ENCODE data around the gene DCDC2C.

DNA sequence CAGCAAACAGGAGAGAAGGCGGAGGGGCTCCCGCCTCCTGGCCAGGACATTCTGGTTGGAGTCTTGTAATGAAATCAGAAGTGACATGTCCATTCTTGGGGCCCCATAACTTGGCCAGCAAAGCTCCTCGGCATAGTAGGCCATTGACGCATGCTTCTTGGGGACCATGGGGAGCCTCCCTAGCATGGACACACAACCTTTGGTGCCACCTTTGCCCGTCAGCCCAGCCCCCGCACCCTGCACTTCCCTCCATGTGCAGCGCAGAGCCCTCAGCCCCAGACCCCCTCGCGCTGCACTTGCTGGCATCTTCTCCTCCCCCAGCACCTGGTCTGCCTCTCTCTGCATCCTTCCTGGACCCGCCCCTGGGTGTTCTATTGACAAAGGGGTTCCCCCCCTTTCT, 23.1 kb downstream of the DCDC2C start:
- TF ChIP-seq, protein P1, sequence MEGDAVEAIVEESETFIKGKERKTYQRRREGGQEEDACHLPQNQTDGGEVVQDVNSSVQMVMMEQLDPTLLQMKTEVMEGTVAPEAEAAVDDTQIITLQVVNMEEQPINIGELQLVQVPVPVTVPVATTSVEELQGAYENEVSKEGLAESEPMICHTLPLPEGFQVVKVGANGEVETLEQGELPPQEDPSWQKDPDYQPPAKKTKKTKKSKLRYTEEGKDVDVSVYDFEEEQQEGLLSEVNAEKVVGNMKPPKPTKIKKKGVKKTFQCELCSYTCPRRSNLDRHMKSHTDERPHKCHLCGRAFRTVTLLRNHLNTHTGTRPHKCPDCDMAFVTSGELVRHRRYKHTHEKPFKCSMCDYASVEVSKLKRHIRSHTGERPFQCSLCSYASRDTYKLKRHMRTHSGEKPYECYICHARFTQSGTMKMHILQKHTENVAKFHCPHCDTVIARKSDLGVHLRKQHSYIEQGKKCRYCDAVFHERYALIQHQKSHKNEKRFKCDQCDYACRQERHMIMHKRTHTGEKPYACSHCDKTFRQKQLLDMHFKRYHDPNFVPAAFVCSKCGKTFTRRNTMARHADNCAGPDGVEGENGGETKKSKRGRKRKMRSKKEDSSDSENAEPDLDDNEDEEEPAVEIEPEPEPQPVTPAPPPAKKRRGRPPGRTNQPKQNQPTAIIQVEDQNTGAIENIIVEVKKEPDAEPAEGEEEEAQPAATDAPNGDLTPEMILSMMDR (IDR thresholded peaks at IDR 0.05; ENCODE audit: borderline replicate concordance, extremely low read depth, low read length, poor library complexity, severe bottlenecking): no peak
- TF ChIP-seq EZH2 (IDR thresholded peaks at IDR 0.05; ENCODE audit: borderline replicate concordance, low read depth, low read length, severe bottlenecking): no peak
